ENCODE results near the gene MSN.

MSN gene

GRCh38 chrX:65712005-65712806 is 44.8 kb downstream of the MSN start:
- H3K9ac ChIP-seq (ENCODE audit: low read length): no peak overlapping the region
- H3K4me3 ChIP-seq (ENCODE audit: low read depth, low read length): no peak overlapping the region
- no peak overlapping the region for H2BK120ac ChIP-seq (ENCODE audit: insufficient read depth, low read length, poor library complexity)
- H3K36me3 ChIP-seq (ENCODE audit: control insufficient read depth in 1 of 2, insufficient read depth in 2 of 2, low read length in 2 of 2): peaks cover 0 to under 1% of the 10 kb centered on the region in 2 experiments
- no peaks in the 10 kb centered on the region for H3K4me1 ChIP-seq (ENCODE audit: control insufficient read depth in 1 of 2, insufficient read depth in 2 of 2, low read length in 2 of 2)
- no peaks in the 10 kb centered on the region for H3K27me3 ChIP-seq (ENCODE audit: insufficient read depth, low read length)
- no peaks in the 10 kb centered on the region for H3K79me2 ChIP-seq (ENCODE audit: control insufficient read depth, insufficient read depth, low read length, poor library complexity)
- H2AK5ac ChIP-seq (ENCODE audit: low read length): no peak overlapping the region
- H4K8ac ChIP-seq (ENCODE audit: low read depth, low read length): no peak overlapping the region
- H4K12ac ChIP-seq (ENCODE audit: low read depth, low read length): no peak overlapping the region
- H2AFZ ChIP-seq (ENCODE audit: insufficient read depth, low read length, poor library complexity): no peak overlapping the region
- H3K4me2 ChIP-seq (ENCODE audit: low read length): no peak overlapping the region
- no peak overlapping the region for H3K18ac ChIP-seq (ENCODE audit: low read length)
- no peak overlapping the region for H2BK5ac ChIP-seq (ENCODE audit: low read depth, low read length, poor library complexity)
- H3K4ac ChIP-seq (ENCODE audit: low read depth, low read length): no peak overlapping the region
- H3K79me1 ChIP-seq (ENCODE audit: low read length): no peaks in the 10 kb centered on the region
- H3K9me3 ChIP-seq (ENCODE audit: insufficient read depth, low read depth, low read length): no peaks in the 10 kb centered on the region
- H3K23ac ChIP-seq (ENCODE audit: low read length): no peak overlapping the region
- DNase-seq: no peak
- H3K14ac ChIP-seq (ENCODE audit: low read length): no peak overlapping the region
- no peak overlapping the region for H2BK12ac ChIP-seq (ENCODE audit: low read length)
- H4K91ac ChIP-seq (ENCODE audit: low read depth, low read length): no peak overlapping the region
- WGBS (ENCODE audit: extremely low coverage, insufficient coverage, insufficient read length): no CpG with 5 or more reads among the region's 6 CpGs
- no peak overlapping the region for H3K27ac ChIP-seq (ENCODE audit: low read depth, low read length)

GRCh38 chrX:65718538-65718937 is 51.1 kb downstream of the MSN start:
- H2AFZ ChIP-seq (ENCODE audit: insufficient read depth, low read length, poor library complexity): no peak overlapping the region
- peaks cover 3 to 7% of the 10 kb centered on the region in 2 experiments for H3K36me3 ChIP-seq (ENCODE audit: control insufficient read depth in 1 of 2, insufficient read depth in 2 of 2, low read length in 2 of 2)
- H2BK12ac ChIP-seq (ENCODE audit: low read length): no peak overlapping the region
- H3K27ac ChIP-seq (ENCODE audit: low read depth, low read length): no peak overlapping the region
- H3K4me3 ChIP-seq (ENCODE audit: low read depth, low read length): no peak overlapping the region
- DNase-seq: no peak
- H2BK5ac ChIP-seq (ENCODE audit: low read depth, low read length, poor library complexity): no peak overlapping the region
- no peak overlapping the region for H3K4me2 ChIP-seq (ENCODE audit: low read length)
- H3K79me1 ChIP-seq (ENCODE audit: low read length): no peaks in the 10 kb centered on the region
- WGBS (ENCODE audit: extremely low coverage, insufficient coverage, insufficient read length): no CpG with 5 or more reads among the region's 4 CpGs
- H4K91ac ChIP-seq (ENCODE audit: low read depth, low read length): no peak overlapping the region
- H3K79me2 ChIP-seq (ENCODE audit: control insufficient read depth, insufficient read depth, low read length, poor library complexity): no peaks in the 10 kb centered on the region
- H3K14ac ChIP-seq (ENCODE audit: low read length): no peak overlapping the region
- no peaks in the 10 kb centered on the region for H3K9me3 ChIP-seq (ENCODE audit: insufficient read depth, low read depth, low read length)
- no peak overlapping the region for H4K12ac ChIP-seq (ENCODE audit: low read depth, low read length)
- H4K8ac ChIP-seq (ENCODE audit: low read depth, low read length): no peak overlapping the region
- no peak overlapping the region for H2BK120ac ChIP-seq (ENCODE audit: insufficient read depth, low read length, poor library complexity)
- H3K27me3 ChIP-seq (ENCODE audit: insufficient read depth, low read length): no peaks in the 10 kb centered on the region
- H2AK5ac ChIP-seq (ENCODE audit: low read length): no peak overlapping the region
- H3K23ac ChIP-seq (ENCODE audit: low read length): no peak overlapping the region
- H3K9ac ChIP-seq (ENCODE audit: low read length): no peak overlapping the region
- no peak overlapping the region for H3K18ac ChIP-seq (ENCODE audit: low read length)
- H3K4ac ChIP-seq (ENCODE audit: low read depth, low read length): no peak overlapping the region
- H3K4me1 ChIP-seq (ENCODE audit: control insufficient read depth in 1 of 2, insufficient read depth in 2 of 2, low read length in 2 of 2): no peaks in the 10 kb centered on the region

- no peak overlapping the region for H2AK5ac ChIP-seq (ENCODE audit: low read length)
- DNase-seq: no peak
- no peak overlapping the region for H3K4me3 ChIP-seq (ENCODE audit: low read depth, low read length)
- H4K12ac ChIP-seq (ENCODE audit: low read depth, low read length): no peak overlapping the region
- no peak overlapping the region for H2BK5ac ChIP-seq (ENCODE audit: low read depth, low read length, poor library complexity)
- WGBS (ENCODE audit: extremely low coverage, insufficient coverage, insufficient read length): no CpG with 5 or more reads among the region's 2 CpGs
- H3K4me2 ChIP-seq (ENCODE audit: low read length): no peak overlapping the region
- no peak overlapping the region for H3K27ac ChIP-seq (ENCODE audit: low read depth, low read length)
- H3K36me3 ChIP-seq (ENCODE audit: control insufficient read depth in 1 of 2, insufficient read depth in 2 of 2, low read length in 2 of 2): peaks cover 3 to 7% of the 10 kb centered on the region in 2 experiments
- H3K4me1 ChIP-seq (ENCODE audit: control insufficient read depth in 1 of 2, insufficient read depth in 2 of 2, low read length in 2 of 2): no peaks in the 10 kb centered on the region
- no peaks in the 10 kb centered on the region for H3K79me1 ChIP-seq (ENCODE audit: low read length)
- H3K27me3 ChIP-seq (ENCODE audit: insufficient read depth, low read length): no peaks in the 10 kb centered on the region
- H4K91ac ChIP-seq (ENCODE audit: low read depth, low read length): no peak overlapping the region
- H3K14ac ChIP-seq (ENCODE audit: low read length): no peak overlapping the region
- no peak overlapping the region for H3K9ac ChIP-seq (ENCODE audit: low read length)
- H3K23ac ChIP-seq (ENCODE audit: low read length): no peak overlapping the region
- H3K79me2 ChIP-seq (ENCODE audit: control insufficient read depth, insufficient read depth, low read length, poor library complexity): no peaks in the 10 kb centered on the region
- H2AFZ ChIP-seq (ENCODE audit: insufficient read depth, low read length, poor library complexity): no peak overlapping the region
- no peak overlapping the region for H3K4ac ChIP-seq (ENCODE audit: low read depth, low read length)
- H4K8ac ChIP-seq (ENCODE audit: low read depth, low read length): no peak overlapping the region
- no peak overlapping the region for H3K18ac ChIP-seq (ENCODE audit: low read length)
- no peak overlapping the region for H2BK120ac ChIP-seq (ENCODE audit: insufficient read depth, low read length, poor library complexity)
- no peak overlapping the region for H2BK12ac ChIP-seq (ENCODE audit: low read length)
- no peaks in the 10 kb centered on the region for H3K9me3 ChIP-seq (ENCODE audit: insufficient read depth, low read depth, low read length)
These were observed 53.0 kb downstream of the MSN start for GRCh38 chrX:65720381-65720964.

- H2AFZ ChIP-seq (ENCODE audit: insufficient read depth, low read length, poor library complexity): no peak overlapping the region
- no peak overlapping the region for H3K23ac ChIP-seq (ENCODE audit: low read length)
- H3K27ac ChIP-seq (ENCODE audit: low read depth, low read length): no peak overlapping the region
- WGBS (ENCODE audit: extremely low coverage, insufficient coverage, insufficient read length): no CpG with 5 or more reads among the region's 2 CpGs
- peaks cover 4% of the 10 kb centered on the region in 2 experiments for H3K36me3 ChIP-seq (ENCODE audit: control insufficient read depth in 1 of 2, insufficient read depth in 2 of 2, low read length in 2 of 2)
- H3K79me1 ChIP-seq (ENCODE audit: low read length): no peaks in the 10 kb centered on the region
- no peak overlapping the region for H3K18ac ChIP-seq (ENCODE audit: low read length)
- H4K91ac ChIP-seq (ENCODE audit: low read depth, low read length): no peak overlapping the region
- H3K79me2 ChIP-seq (ENCODE audit: control insufficient read depth, insufficient read depth, low read length, poor library complexity): no peaks in the 10 kb centered on the region
- DNase-seq: no peak
- no peak overlapping the region for H2BK5ac ChIP-seq (ENCODE audit: low read depth, low read length, poor library complexity)
- no peak overlapping the region for H4K8ac ChIP-seq (ENCODE audit: low read depth, low read length)
- H4K12ac ChIP-seq (ENCODE audit: low read depth, low read length): no peak overlapping the region
- H2BK120ac ChIP-seq (ENCODE audit: insufficient read depth, low read length, poor library complexity): no peak overlapping the region
- H3K4me3 ChIP-seq (ENCODE audit: low read depth, low read length): no peak overlapping the region
- no peak overlapping the region for H2AK5ac ChIP-seq (ENCODE audit: low read length)
- no peak overlapping the region for H3K14ac ChIP-seq (ENCODE audit: low read length)
- H2BK12ac ChIP-seq (ENCODE audit: low read length): no peak overlapping the region
- no peak overlapping the region for H3K4me2 ChIP-seq (ENCODE audit: low read length)
- H3K27me3 ChIP-seq (ENCODE audit: insufficient read depth, low read length): no peaks in the 10 kb centered on the region
- no peak overlapping the region for H3K4ac ChIP-seq (ENCODE audit: low read depth, low read length)
- no peaks in the 10 kb centered on the region for H3K4me1 ChIP-seq (ENCODE audit: control insufficient read depth in 1 of 2, insufficient read depth in 2 of 2, low read length in 2 of 2)
- H3K9ac ChIP-seq (ENCODE audit: low read length): no peak overlapping the region
- no peaks in the 10 kb centered on the region for H3K9me3 ChIP-seq (ENCODE audit: insufficient read depth, low read depth, low read length)
These were observed 56.3 kb downstream of the MSN start for GRCh38 chrX:65723706-65724105.

All from trophoblast cell (in vitro differentiated cells and primary cell).